H9 (cell line): ENCODE data around the gene KLRB1. TPM values are rescaled to one million over a fixed set of nuclear protein-coding genes. Genes with fewer than 3 reads are reported as not detected.

Experiments used
- DNase-seq: peaks from one replicate; pipeline ENCODE4 v3.0.0-alpha.2; 2017
- H2AFZ ChIP-seq: one replicate; pipeline ENCODE4 v1.6.1; 2013; ENCODE audit warnings: mild to moderate bottlenecking, low read length, control low read depth, moderate library complexity
- H2AK5ac ChIP-seq: 2 replicates; pipeline ENCODE4 v1.6.1; 2013; ENCODE audit warnings: low read length, control low read depth, mixed read lengths; ENCODE audit not compliant: insufficient read length
- H2BK120ac ChIP-seq: one replicate; pipeline ENCODE4 v1.6.1; 2013; ENCODE audit warnings: low read depth, mild to moderate bottlenecking, low read length, control low read depth, inconsistent platforms; ENCODE audit not compliant: poor library complexity, severe bottlenecking
- H2BK12ac ChIP-seq: 2 replicates; pipeline ENCODE4 v1.6.1; 2013; ENCODE audit warnings: low read length, control low read depth, mixed read lengths, low read depth; ENCODE audit not compliant: insufficient read length
- H2BK15ac ChIP-seq: 2 replicates; pipeline ENCODE4 v1.6.1; 2013; ENCODE audit warnings: low read depth, low read length, control low read depth
- H2BK20ac ChIP-seq: one replicate; pipeline ENCODE4 v1.6.1; 2013; ENCODE audit warnings: low read depth, mild to moderate bottlenecking, low read length, control low read depth, inconsistent platforms; ENCODE audit not compliant: poor library complexity, severe bottlenecking
- H2BK5ac ChIP-seq: 2 replicates; pipeline ENCODE4 v1.6.1; 2013; ENCODE audit warnings: low read length, control low read depth, mixed read lengths; ENCODE audit not compliant: insufficient read length
- H3K14ac ChIP-seq: 2 replicates; pipeline ENCODE4 v1.6.1; 2013; ENCODE audit warnings: low read length, control low read depth; ENCODE audit not compliant: insufficient read depth
- H3K18ac ChIP-seq: 2 replicates; pipeline ENCODE4 v1.6.1; 2013; ENCODE audit warnings: low read depth, mild to moderate bottlenecking, mixed read lengths, low read length, control low read depth; ENCODE audit not compliant: insufficient read length
- H3K23ac ChIP-seq: 2 replicates; pipeline ENCODE4 v1.6.1; 2013; ENCODE audit warnings: low read length, control low read depth, mixed read lengths, low read depth; ENCODE audit not compliant: insufficient read length
- H3K23me2 ChIP-seq: 2 replicates; pipeline ENCODE4 v1.6.1; 2013; ENCODE audit warnings: low read depth, mild to moderate bottlenecking, mixed read lengths, low read length, control low read depth; ENCODE audit not compliant: insufficient read length, poor library complexity, severe bottlenecking
- H3K27ac ChIP-seq: 2 replicates; pipeline ENCODE4 v1.5.1; 2013; ENCODE audit warnings: low read length, control low read depth, mixed read lengths, low read depth; ENCODE audit not compliant: insufficient read length
- H3K27me3 ChIP-seq: 2 replicates; pipeline ENCODE4 v1.6.1; 2013; ENCODE audit warnings: low read length, control low read depth, inconsistent platforms; ENCODE audit not compliant: insufficient read depth
- H3K4ac ChIP-seq: 2 replicates; pipeline ENCODE4 v1.6.1; 2013; ENCODE audit warnings: low read depth, mild to moderate bottlenecking, control low read depth, inconsistent platforms, low read length, moderate library complexity
- H3K4me1 ChIP-seq: 2 replicates; pipeline ENCODE4 v1.6.1; 2013; ENCODE audit warnings: low read length, control low read depth, inconsistent platforms; ENCODE audit not compliant: insufficient read depth
- H3K4me2 ChIP-seq: 2 replicates; pipeline ENCODE4 v1.6.1; 2013; ENCODE audit warnings: low read length, control low read depth, mixed read lengths; ENCODE audit not compliant: insufficient read length, insufficient read depth
- H3K56ac ChIP-seq: 2 replicates; pipeline ENCODE4 v1.6.1; 2013; ENCODE audit warnings: low read depth, mild to moderate bottlenecking, mixed read lengths, low read length, control low read depth; ENCODE audit not compliant: insufficient read length
- H3K79me1 ChIP-seq: 2 replicates; pipeline ENCODE4 v1.6.1; 2013; ENCODE audit warnings: low read depth, mild to moderate bottlenecking, moderate library complexity, low read length, control low read depth, inconsistent platforms; ENCODE audit not compliant: insufficient read depth, poor library complexity, severe bottlenecking
- H3K79me2 ChIP-seq: 2 replicates; pipeline ENCODE4 v1.6.1; 2013; ENCODE audit warnings: low read length, control low read depth, inconsistent platforms; ENCODE audit not compliant: insufficient read depth
- H3K9ac ChIP-seq: 2 replicates; pipeline ENCODE4 v1.6.1; 2013; ENCODE audit warnings: low read length, control low read depth, mixed read lengths; ENCODE audit not compliant: insufficient read length; ENCODE audit errors: extremely low read depth
- H3K9me3 ChIP-seq: one replicate; pipeline ENCODE4 v1.6.1; 2013; ENCODE audit warnings: low read depth, low read length, inconsistent platforms; ENCODE audit not compliant: control insufficient read depth
- H3T11ph ChIP-seq: one replicate; pipeline ENCODE4 v1.6.1; 2013; ENCODE audit warnings: mild to moderate bottlenecking, low read length, control low read depth, inconsistent platforms
- H4K20me1 ChIP-seq: one replicate; pipeline ENCODE4 v1.6.1; 2013; ENCODE audit not compliant: control insufficient read depth, insufficient read length, insufficient read depth
- H4K5ac ChIP-seq: 2 replicates; pipeline ENCODE4 v1.6.1; 2013; ENCODE audit warnings: low read depth, mild to moderate bottlenecking, mixed read lengths, low read length, control low read depth; ENCODE audit not compliant: insufficient read length
- H4K8ac ChIP-seq: replicated peaks from 2 replicates; pipeline ENCODE4 v1.6.1; 2013; ENCODE audit warnings: low read length, control low read depth, mixed read lengths, low read depth; ENCODE audit not compliant: insufficient read length
- H4K91ac ChIP-seq: 2 replicates; pipeline ENCODE4 v1.6.1; 2013; ENCODE audit warnings: low read depth, mild to moderate bottlenecking, moderate library complexity, mixed read lengths, low read length, control low read depth; ENCODE audit not compliant: insufficient read length
- H3K27ac Mint-ChIP-seq, 3 experiments: 2 replicates in 2 of 3; 3 replicates in 1 of 3; pipeline ENCODE4 v1.8.0; 2020 to 2021; ENCODE audit warnings: mixed read lengths in 3 of 3, mild to moderate bottlenecking in 1 of 3, moderate library complexity in 1 of 3
- H3K27me3 Mint-ChIP-seq: 2 replicates; pipeline ENCODE4 v1.8.0; 2021; ENCODE audit warnings: low read depth, mild to moderate bottlenecking, moderate library complexity, mixed read lengths
- H3K36me3 Mint-ChIP-seq, 3 experiments: 2 replicates in 2 of 3; 3 replicates in 1 of 3; pipeline ENCODE4 v1.8.0; 2020 to 2021; ENCODE audit warnings: low read depth in 3 of 3, mixed read lengths in 3 of 3; ENCODE audit not compliant: insufficient read depth in 1 of 3
- H3K4me1 Mint-ChIP-seq, 2 experiments: 2 replicates each; pipeline ENCODE4 v1.8.0; 2020; ENCODE audit warnings: mixed read lengths in 2 of 2
- H3K4me3 Mint-ChIP-seq, 2 experiments: 2 replicates in 1 of 2; 3 replicates in 1 of 2; pipeline ENCODE4 v1.8.0; 2020 to 2021; ENCODE audit warnings: mild to moderate bottlenecking in 2 of 2, mixed read lengths in 2 of 2, moderate library complexity in 1 of 2
- H3K9me3 Mint-ChIP-seq, 2 experiments: 2 replicates in 1 of 2; 3 replicates in 1 of 2; pipeline ENCODE4 v1.8.0; 2020; ENCODE audit warnings: mild to moderate bottlenecking in 2 of 2, mixed read lengths in 2 of 2, moderate library complexity in 1 of 2
- WGBS: extraction: QIAGEN DNeasy Blood & Tissue Kit; methylation state at CpG from one replicate; pipeline ENCODE4 v1.1.7; 2013; ENCODE audit warnings: missing lambda C conversion rate, low lambda C conversion rate, mixed read lengths; ENCODE audit not compliant: insufficient read length; ENCODE audit errors: extremely low coverage; 5-methylcytosine and 5-hydroxymethylcytosine counted together
- total RNA-seq: library from RNA; stranded (reverse); gene quantifications from 2 replicates; pipeline ENCODE4 v1.2.1, GENCODE V29; 2021
- TF ChIP-seq, protein P1 (sequence below): fragments of 200-600 bp; sonication (generic); conservative IDR thresholded peaks from 3 replicates; pipeline ENCODE4 v1.8.0; 2021; ENCODE audit warnings: antibody characterized with exemption, mild to moderate bottlenecking

The KLRB1 gene
- total RNA-seq, 1 experiment from 2014 or later, result 0.15 TPM

DNA sequence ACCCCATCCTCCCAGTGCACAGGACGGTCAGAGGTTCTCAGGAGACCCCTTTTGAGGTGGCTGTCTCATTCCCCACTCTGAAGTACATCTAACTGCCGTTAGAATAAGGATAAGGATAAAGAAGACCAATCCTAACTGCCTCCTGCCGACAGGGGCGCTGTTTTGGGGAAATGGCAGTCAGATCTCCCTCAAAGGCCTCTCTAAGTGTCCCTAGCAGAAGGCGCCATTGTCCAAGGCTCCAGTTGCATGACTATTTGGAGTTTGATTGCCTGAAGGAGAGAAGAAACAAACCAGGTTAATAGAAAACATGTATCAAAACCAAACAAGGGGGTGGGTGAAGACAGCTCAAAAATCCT lies 29.1 kb upstream of the KLRB1 start:
- no peak overlapping the region for H4K5ac ChIP-seq
- H2BK12ac ChIP-seq, result no peak overlapping the region
- no peak overlapping the region for H3K27ac Mint-ChIP-seq
- H4K8ac ChIP-seq, result no peak overlapping the region
- H3K14ac ChIP-seq, result no peak overlapping the region
- H3K4me1 ChIP-seq, result no peaks in the 10 kb centered on the region
- no peaks in the 10 kb centered on the region for H3K4me1 Mint-ChIP-seq
- H3K18ac ChIP-seq, result no peak overlapping the region
- H4K91ac ChIP-seq, result no peak overlapping the region
- H2BK20ac ChIP-seq, result no peak overlapping the region
- no peak overlapping the region for H2BK5ac ChIP-seq
- no peak overlapping the region for H3K4me2 ChIP-seq
- H3K4ac ChIP-seq, result no peak overlapping the region
- H4K20me1 ChIP-seq, result no peaks in the 10 kb centered on the region
- H3K27ac ChIP-seq, result no peak overlapping the region
- H3K23ac ChIP-seq, result no peak overlapping the region
- TF ChIP-seq, protein P1, sequence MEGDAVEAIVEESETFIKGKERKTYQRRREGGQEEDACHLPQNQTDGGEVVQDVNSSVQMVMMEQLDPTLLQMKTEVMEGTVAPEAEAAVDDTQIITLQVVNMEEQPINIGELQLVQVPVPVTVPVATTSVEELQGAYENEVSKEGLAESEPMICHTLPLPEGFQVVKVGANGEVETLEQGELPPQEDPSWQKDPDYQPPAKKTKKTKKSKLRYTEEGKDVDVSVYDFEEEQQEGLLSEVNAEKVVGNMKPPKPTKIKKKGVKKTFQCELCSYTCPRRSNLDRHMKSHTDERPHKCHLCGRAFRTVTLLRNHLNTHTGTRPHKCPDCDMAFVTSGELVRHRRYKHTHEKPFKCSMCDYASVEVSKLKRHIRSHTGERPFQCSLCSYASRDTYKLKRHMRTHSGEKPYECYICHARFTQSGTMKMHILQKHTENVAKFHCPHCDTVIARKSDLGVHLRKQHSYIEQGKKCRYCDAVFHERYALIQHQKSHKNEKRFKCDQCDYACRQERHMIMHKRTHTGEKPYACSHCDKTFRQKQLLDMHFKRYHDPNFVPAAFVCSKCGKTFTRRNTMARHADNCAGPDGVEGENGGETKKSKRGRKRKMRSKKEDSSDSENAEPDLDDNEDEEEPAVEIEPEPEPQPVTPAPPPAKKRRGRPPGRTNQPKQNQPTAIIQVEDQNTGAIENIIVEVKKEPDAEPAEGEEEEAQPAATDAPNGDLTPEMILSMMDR, result peak; percentile 36; the same call in 2 of the 3 replicates
- H3K27me3 ChIP-seq, result no peaks in the 10 kb centered on the region
- no peak overlapping the region for H3T11ph ChIP-seq
- no peak overlapping the region for H2BK120ac ChIP-seq
- no peak overlapping the region for H2BK15ac ChIP-seq
- DNase-seq, result no peak
- no peak overlapping the region for H3K4me3 Mint-ChIP-seq
- H3K9ac ChIP-seq, result no peak overlapping the region
- H3K56ac ChIP-seq, result no peak overlapping the region
- no peaks in the 10 kb centered on the region for H3K23me2 ChIP-seq
- H3K9me3 Mint-ChIP-seq, result peaks cover 18 to 36% of the 10 kb centered on the region in 2 experiments
- no peaks in the 10 kb centered on the region for H3K79me1 ChIP-seq
- no peaks in the 10 kb centered on the region for H3K9me3 ChIP-seq
- H2AK5ac ChIP-seq, result no peak overlapping the region
- no peak overlapping the region for H2AFZ ChIP-seq
- peaks cover 14 to 39% (median 36%) of the 10 kb centered on the region in 3 experiments for H3K36me3 Mint-ChIP-seq
- no peaks in the 10 kb centered on the region; the same call in 1 of the 2 replicates for H3K27me3 Mint-ChIP-seq
- H3K79me2 ChIP-seq, result no peaks in the 10 kb centered on the region
- WGBS, result no CpG with 5 or more reads among the region's 5 CpGs
